Measurements from ENCODE around the gene ZDHHC14. TPM values are rescaled to one million over a fixed set of nuclear protein-coding genes. Genes with fewer than 3 reads are reported as not detected.

Gene ZDHHC14
- polyA plus RNA-seq, 2 of the 4 experiments (the other 2 are of a cell fraction) = 2.2 to 2.8 TPM

DNA sequence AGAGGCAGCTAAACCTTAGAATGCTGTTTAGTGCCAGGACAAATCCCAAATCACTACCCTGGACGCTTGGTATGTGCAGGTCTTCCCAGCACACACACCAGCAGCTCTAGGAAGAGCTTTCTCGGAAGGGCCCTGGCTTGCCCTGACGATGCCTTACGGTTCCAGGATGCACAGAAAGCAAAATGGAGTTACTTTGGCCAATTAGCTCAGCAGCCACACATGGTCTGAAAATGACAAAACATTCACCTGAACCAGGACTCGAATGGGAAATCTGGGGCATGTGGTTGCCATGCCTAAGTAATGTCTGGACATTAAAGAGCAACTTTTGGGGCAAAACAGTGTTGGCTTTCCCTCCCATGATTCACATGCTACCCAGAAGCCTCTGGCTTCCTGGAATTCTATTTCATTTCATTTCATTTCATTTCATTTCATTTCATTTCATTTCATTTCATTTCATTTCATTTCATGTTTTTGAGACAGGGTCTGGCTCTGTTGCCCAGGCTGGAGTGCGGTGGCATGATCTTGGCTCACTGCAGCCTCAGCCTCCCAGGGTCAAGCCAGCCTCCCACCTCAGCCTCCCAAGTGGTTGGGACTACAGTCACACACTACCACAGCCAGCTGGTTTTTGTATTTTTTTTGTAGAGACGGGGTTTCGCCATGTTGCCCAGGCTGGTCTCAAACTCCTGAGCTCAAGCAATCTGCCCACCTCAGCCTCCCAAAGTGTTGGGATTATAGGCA, 153.3 kb downstream of the ZDHHC14 start:
- FAIRE-seq = no peak
- 70% methylated on average over 5 of the region's 8 CpGs for WGBS (ENCODE audit: missing lambda C conversion rate)
- CTCF ChIA-PET = no interaction called here
- H3K27ac ChIP-seq = no peak overlapping the region
- TF ChIP-seq TFCP2L1 (CRISPR knock-in tag; IDR thresholded peaks at IDR 0.05) (no peak), ZC3H11A (IDR thresholded peaks at IDR 0.05) (no peak), RAD21 (conservative IDR thresholded peaks at IDR 0.05 in 1 of 2, IDR thresholded peaks at IDR 0.05 in 1 of 2) (no peak)
- TF ChIP-seq, protein P1, sequence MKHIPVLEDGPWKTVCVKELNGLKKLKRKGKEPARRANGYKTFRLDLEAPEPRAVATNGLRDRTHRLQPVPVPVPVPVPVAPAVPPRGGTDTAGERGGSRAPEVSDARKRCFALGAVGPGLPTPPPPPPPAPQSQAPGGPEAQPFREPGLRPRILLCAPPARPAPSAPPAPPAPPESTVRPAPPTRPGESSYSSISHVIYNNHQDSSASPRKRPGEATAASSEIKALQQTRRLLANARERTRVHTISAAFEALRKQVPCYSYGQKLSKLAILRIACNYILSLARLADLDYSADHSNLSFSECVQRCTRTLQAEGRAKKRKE (CRISPR knock-in tag; IDR thresholded peaks at IDR 0.05; ENCODE audit: low read depth) = no peak
- TF ChIP-seq, protein P2, sequence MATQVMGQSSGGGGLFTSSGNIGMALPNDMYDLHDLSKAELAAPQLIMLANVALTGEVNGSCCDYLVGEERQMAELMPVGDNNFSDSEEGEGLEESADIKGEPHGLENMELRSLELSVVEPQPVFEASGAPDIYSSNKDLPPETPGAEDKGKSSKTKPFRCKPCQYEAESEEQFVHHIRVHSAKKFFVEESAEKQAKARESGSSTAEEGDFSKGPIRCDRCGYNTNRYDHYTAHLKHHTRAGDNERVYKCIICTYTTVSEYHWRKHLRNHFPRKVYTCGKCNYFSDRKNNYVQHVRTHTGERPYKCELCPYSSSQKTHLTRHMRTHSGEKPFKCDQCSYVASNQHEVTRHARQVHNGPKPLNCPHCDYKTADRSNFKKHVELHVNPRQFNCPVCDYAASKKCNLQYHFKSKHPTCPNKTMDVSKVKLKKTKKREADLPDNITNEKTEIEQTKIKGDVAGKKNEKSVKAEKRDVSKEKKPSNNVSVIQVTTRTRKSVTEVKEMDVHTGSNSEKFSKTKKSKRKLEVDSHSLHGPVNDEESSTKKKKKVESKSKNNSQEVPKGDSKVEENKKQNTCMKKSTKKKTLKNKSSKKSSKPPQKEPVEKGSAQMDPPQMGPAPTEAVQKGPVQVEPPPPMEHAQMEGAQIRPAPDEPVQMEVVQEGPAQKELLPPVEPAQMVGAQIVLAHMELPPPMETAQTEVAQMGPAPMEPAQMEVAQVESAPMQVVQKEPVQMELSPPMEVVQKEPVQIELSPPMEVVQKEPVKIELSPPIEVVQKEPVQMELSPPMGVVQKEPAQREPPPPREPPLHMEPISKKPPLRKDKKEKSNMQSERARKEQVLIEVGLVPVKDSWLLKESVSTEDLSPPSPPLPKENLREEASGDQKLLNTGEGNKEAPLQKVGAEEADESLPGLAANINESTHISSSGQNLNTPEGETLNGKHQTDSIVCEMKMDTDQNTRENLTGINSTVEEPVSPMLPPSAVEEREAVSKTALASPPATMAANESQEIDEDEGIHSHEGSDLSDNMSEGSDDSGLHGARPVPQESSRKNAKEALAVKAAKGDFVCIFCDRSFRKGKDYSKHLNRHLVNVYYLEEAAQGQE (IDR thresholded peaks at IDR 0.05) = no peak
- POLR2A ChIA-PET = no interaction called here
- H3K4me1 ChIP-seq = peaks cover 12% of the 10 kb centered on the region; the same call in 2 of the 3 replicates
- no peak overlapping the region for H3K4me2 ChIP-seq
- ATAC-seq = no peak
- DNase-seq (ENCODE audit: low read depth in 1 of 2, low spot score in 1 of 2) = no peak
- no peaks in the 10 kb centered on the region for H3K9me3 ChIP-seq
- no peak overlapping the region for H3K4me3 ChIP-seq

DNA sequence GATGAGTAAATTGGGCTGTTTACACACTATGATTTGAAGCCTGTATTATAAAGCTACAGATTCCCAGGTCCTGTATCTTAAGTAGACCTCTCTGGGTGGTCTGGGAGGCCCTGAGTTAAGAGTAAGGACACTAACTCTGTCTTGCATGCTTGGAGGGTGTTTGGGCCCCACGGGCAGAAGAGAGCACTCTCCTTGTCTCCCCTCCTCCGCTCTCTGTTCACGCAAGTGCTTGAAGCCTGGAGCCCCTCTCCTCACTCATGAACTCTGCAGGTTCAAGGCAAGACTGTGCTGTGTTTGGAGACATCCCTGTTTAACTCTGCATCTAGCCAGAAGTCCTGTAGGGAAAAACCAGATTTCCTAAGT, 154.0 kb downstream of the ZDHHC14 start:
- Histone ChIP-seq H3K4me1 (peaks cover 12% of the 10 kb centered on the region; the same call in 2 of the 3 replicates), H3K27ac (no peak overlapping the region), H3K4me2 (no peak overlapping the region), H3K4me3 (no peak overlapping the region), H3K9me3 (no peaks in the 10 kb centered on the region)
- 100% methylated on average over 3 of the region's 3 CpGs for WGBS (ENCODE audit: missing lambda C conversion rate)
- ATAC-seq (no peak), FAIRE-seq (no peak), DNase-seq (ENCODE audit: low read depth in 1 of 2, low spot score in 1 of 2) (no peak)
- TF ChIP-seq PHF8 (IDR thresholded peaks at IDR 0.05; ENCODE audit: borderline replicate concordance, low read depth) = no peak
- no peak for TF ChIP-seq FOSB (CRISPR knock-in tag; IDR thresholded peaks at IDR 0.05)
- no peak for TF ChIP-seq JUNB (IDR thresholded peaks at IDR 0.05)
- no peak for TF ChIP-seq HOXA7 (CRISPR knock-in tag; IDR thresholded peaks at IDR 0.05)
- TF ChIP-seq, protein P3, sequence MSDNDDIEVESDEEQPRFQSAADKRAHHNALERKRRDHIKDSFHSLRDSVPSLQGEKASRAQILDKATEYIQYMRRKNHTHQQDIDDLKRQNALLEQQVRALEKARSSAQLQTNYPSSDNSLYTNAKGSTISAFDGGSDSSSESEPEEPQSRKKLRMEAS (IDR thresholded peaks at IDR 0.05) = no peak
- TF ChIP-seq ESRRA (IDR thresholded peaks at IDR 0.05; ENCODE audit: borderline replicate concordance, low read length) = no peak
- TF ChIP-seq, protein P1 (CRISPR knock-in tag; IDR thresholded peaks at IDR 0.05; ENCODE audit: low read depth) = no peak
- TF ChIP-seq HOXB5 (CRISPR knock-in tag; IDR thresholded peaks at IDR 0.05) = no peak
- TF ChIP-seq EHMT2 (IDR thresholded peaks at IDR 0.05; ENCODE audit: low read depth) = no peak
- TF ChIP-seq HOXB13 (CRISPR knock-in tag; IDR thresholded peaks at IDR 0.05; ENCODE audit: low read depth) = no peak
- TF ChIP-seq, protein P4, sequence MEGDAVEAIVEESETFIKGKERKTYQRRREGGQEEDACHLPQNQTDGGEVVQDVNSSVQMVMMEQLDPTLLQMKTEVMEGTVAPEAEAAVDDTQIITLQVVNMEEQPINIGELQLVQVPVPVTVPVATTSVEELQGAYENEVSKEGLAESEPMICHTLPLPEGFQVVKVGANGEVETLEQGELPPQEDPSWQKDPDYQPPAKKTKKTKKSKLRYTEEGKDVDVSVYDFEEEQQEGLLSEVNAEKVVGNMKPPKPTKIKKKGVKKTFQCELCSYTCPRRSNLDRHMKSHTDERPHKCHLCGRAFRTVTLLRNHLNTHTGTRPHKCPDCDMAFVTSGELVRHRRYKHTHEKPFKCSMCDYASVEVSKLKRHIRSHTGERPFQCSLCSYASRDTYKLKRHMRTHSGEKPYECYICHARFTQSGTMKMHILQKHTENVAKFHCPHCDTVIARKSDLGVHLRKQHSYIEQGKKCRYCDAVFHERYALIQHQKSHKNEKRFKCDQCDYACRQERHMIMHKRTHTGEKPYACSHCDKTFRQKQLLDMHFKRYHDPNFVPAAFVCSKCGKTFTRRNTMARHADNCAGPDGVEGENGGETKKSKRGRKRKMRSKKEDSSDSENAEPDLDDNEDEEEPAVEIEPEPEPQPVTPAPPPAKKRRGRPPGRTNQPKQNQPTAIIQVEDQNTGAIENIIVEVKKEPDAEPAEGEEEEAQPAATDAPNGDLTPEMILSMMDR (IDR thresholded peaks at IDR 0.05) = no peak
- no peak for TF ChIP-seq ZFP36 (IDR thresholded peaks at IDR 0.05; ENCODE audit: borderline replicate concordance, partially characterized antibody)
- TF ChIP-seq SREBF2 (IDR thresholded peaks at IDR 0.05) = no peak
- no peak for TF ChIP-seq EHF (CRISPR knock-in tag; IDR thresholded peaks at IDR 0.05)
- no peak for TF ChIP-seq NFE2L2 (conservative IDR thresholded peaks at IDR 0.05; ENCODE audit: low read length)
- ChIA-PET POLR2A (no interaction called here), CTCF (interaction anchor here (0.5 kb wide), 1 partner anchor 120 kb away, joined by 3 read pairs; no protein-coding TSS in a partner anchor)

Measured in A549 (cell line).